Head of caudate nucleus (tissue), 42 donors: ENCODE results near the gene SEC22B.
"Not testable (repeated sequence)": the region's sequence is repeated elsewhere in the genome, so short reads cannot be mapped to it uniquely, and the experiment has no call there.

Source experiments
- DNase-seq, 42 donors: peaks; one replicate each; pipeline versions ENCODE4 v3.0.0 to v3.0.0-alpha.2; 2020 to 2021; ENCODE audit warnings: mixed read lengths in 7 of 42
- intact Hi-C: fragments of 100-400 bp; cut with DNase I; formaldehyde crosslinking; loops from one replicate; pipeline ENCODE4 v1.15.0; 2022

The SEC22B gene

DNA sequence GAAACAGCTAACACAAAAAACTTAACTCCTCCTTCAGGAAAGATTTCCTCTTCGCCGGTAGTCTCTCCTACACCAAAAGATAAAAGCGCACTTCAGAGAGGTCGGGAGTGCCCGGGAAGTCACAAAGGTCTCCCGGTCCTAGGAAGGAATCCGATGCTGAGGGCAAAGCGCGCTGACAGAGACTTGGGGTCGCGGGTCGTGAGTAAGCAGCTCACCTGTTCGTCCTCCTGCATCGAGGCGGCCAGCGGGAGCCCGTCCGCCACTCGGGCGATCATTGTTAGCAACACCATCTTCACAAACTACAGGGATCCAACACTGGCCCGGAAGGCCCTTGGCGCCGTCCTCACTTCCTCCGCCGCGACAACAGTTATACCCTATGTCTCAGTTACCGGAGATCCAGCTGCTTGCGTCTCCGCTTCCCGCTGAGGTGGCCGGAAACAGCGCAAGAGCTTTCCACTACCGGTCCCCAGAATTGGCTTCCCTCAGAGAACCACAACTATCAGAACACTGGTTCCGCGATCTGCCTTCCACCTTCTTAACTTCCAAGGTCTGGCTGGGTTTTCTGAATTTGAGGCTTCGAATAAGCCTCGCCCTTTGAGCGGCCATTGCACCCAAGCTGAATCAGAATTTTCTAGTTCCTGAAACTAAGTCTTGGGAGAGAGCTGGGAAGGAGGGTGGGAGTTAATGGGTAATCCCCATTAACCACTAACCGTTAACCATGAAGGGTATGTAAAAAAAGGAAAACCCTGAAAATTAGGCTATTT lies at the start of gene SEC22B:
Gene SEC22B, minus strand, starts transcription at position 429 of the 764 bp plus-strand sequence. Its CDS starts 139 bp downstream, at position 290.
- peak; percentile 80 to 95 (median 90) for DNase-seq
- intact Hi-C loops = no loop called here

- DNase-seq, intact Hi-C loops: not testable (repeated sequence)
These were observed 41.6 kb upstream of the SEC22B start for GRCh38 chr1:120217933-120218332.

- DNase-seq = not testable (repeated sequence)
These were observed 41.0 kb upstream of the SEC22B start for GRCh38 chr1:120217175-120217929.

DNA sequence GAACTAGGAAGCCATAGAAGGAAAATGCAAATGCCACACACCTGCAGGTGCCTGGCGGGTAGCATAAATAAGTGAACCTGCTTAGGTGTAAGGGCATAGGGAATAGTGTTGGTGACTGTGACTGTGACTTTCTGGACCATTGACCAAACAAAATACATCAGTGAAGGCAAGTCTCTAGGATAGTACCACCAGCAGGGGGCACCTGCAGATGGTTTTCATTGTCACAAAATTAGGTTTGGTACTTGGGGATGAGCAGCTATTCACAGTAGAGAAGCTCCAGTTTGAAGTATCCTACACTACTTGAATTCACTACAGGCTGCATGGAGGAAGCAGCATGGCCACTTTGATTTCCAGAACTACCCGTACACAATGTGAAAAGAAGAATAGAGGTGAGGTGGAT lies 37.3 kb upstream of the SEC22B start:
- DNase-seq, intact Hi-C loops: not testable (repeated sequence)

More at GRCh38 chr1:120217175-120217929, 41.0 kb upstream of the SEC22B start:
- intact Hi-C loops = not testable (repeated sequence)

DNA sequence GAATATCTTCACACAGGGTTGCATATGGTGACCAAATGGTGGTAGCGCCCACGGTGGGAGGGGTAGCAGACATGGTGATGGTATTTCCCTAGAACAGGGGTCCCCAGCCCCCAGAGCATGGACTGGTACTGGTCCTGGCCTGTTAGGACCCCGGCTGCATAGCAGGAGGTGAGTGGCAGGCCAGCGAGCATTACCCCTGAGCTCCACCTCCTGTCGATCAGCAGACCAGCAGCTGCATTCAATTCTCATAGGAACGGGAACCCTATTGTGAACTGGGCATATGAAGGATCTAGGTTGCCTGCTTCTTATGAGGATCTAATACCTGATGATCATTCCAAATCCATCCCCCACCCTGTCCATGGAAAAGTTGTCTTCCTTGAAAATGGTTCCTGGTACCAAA lies 34.4 kb upstream of the SEC22B start:
- DNase-seq, intact Hi-C loops: not testable (repeated sequence)

DNA sequence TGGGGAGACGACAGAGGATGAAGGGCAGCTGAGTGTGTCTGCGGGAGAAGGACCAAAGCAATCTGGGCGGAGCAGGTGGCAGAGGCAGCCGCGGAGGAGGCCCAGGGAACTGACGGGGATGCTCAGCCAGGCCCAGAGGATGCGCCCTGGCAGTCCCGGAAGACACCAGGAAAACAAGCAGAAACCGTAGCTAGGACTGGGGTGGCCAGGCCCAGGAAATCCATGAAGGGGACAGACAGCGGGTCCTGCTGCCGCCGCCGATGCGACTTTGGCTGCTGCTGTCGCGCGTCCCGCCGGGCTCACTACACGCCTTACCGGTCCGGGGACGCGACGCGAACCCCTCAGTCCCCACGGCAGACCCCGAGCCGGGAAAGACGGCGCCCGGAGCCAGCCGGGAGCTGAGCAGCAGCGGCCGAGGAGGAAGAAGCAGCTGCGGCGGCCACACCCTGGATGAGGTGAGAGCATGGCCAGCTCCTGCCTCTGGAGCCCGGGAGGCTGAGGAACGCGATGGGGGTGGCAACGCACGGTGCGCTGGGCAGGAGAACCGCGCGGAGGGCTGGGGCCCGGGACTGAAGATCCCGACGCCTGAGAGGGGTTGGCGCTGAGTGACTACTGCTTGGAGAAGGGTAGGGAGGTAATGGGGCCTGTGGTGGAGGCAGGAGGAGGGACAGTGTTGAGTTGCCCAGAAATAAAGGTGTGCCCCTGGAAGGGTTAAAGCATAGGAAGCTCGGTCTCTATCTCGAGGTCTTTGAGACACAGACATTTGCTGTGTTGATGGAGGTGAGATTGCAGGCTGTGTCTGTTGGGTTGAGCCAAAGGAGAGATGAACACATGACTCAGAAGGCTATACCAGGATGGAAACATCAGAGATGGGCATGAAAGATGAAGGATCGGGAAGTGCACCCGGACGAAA lies 20.8 kb upstream of the SEC22B start:
- peak in 41 of 42 donors; percentile 1 to 68 (median 29) for DNase-seq
- intact Hi-C loops = not testable (repeated sequence)

GRCh38 chr1:120188626-120189025 lies 12.3 kb upstream of the SEC22B start:
- DNase-seq, intact Hi-C loops: not testable (repeated sequence)

DNA sequence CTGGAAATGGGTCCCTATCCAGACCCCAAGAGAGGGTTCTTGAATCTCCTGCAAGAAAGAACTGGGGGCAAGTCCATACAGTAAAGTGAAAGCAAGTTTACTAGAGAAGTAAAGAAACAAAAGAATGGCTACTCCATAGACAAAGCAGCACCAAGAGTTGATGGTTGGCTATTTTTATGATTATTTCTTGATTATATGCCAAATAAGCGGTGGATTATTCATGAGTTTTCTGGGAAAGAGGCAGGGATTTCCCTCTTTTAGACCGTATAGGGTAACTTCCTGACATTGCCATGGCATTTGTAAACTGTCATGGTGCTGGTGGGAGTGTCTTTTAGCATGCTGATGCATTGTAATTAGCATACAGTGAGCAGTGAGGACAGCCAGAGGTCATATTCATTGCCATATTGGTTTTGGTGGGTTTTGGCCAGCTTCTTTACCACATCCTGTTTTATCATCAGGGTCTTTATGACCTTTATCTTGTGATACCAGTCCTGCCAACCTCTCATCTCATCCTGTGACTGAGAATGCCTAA lies 5.9 kb upstream of the SEC22B start:
- intact Hi-C loops = not testable (repeated sequence)

GRCh38 chr1:120179811-120180690 lies 3.7 kb upstream of the SEC22B start:
- intact Hi-C loops = not testable (repeated sequence)
- peak in 1 of 42 donors; percentile 33 for DNase-seq

More for the DNA sequence above, 5.9 kb upstream of the SEC22B start:
- DNase-seq = not testable (repeated sequence)

GRCh38 chr1:120178799-120179756 lies 2.8 kb upstream of the SEC22B start:
- no peak for DNase-seq

GRCh38 chr1:120178058-120178457 lies 1.7 kb upstream of the SEC22B start:
- intact Hi-C loops, DNase-seq: not testable (repeated sequence)

More at GRCh38 chr1:120178799-120179756, 2.8 kb upstream of the SEC22B start:
- intact Hi-C loops = no loop called here

DNA sequence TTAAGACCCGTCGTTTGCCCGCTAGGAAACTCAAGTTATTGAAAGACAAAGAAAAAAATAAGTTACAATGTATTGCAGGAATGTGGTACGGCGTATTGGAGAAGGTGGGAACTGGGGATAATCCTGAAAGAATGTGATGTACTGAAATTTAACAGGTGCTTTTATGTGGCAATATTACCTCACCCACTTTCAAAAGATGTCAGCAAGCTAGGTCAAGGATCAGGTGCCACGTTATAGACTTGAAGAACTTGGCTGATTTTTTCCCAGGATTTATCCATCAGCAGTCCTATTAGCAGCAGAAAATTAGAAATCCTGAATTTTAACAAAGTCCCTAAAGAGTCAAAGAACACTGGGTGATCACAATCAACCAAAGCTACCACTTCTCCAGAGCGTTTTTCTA lies 632 bp downstream of the SEC22B start:
- DNase-seq, intact Hi-C loops: not testable (repeated sequence)

DNA sequence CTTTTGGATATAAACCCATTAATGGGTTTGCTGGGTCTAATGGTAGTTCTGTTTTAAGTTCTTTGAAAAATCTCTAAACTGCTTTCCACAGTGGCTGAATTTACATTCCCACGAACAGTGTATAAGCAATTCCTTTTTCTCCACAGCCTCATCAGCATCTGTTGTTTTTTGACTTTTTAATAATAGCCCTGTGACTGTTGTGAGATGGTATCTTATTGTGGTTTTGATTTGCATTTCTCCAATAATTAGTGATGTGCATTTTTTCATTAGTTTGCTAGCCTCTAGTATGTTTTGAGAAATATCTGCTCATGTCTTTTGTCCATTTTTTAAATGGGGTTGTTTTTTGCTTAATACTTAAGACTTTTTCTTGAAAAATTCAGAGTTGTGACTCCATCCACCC lies 11.6 kb downstream of the SEC22B start:
- intact Hi-C loops, DNase-seq: not testable (repeated sequence)

- DNase-seq, intact Hi-C loops: not testable (repeated sequence)
These were observed 14.3 kb downstream of the SEC22B start for GRCh38 chr1:120162015-120162414.

DNA sequence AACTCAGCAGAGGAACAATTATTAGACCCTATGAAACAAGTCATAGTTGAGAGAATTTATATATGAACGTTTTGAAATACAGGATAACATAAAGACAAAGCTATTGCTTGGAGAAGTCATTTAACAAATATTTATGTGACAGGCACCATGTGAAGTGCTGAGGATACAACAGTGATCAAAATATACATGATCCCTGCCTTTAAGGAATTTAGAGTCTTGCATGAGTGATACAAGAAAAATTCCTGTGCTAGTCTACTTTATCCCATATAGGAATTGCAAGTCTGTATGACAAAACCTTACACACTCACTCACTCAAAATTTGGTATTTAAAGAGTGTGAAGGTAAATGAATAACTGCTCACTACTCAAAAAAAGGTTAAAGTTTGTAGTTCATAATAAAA lies 17.8 kb downstream of the SEC22B start:
- DNase-seq, intact Hi-C loops: not testable (repeated sequence)

DNA sequence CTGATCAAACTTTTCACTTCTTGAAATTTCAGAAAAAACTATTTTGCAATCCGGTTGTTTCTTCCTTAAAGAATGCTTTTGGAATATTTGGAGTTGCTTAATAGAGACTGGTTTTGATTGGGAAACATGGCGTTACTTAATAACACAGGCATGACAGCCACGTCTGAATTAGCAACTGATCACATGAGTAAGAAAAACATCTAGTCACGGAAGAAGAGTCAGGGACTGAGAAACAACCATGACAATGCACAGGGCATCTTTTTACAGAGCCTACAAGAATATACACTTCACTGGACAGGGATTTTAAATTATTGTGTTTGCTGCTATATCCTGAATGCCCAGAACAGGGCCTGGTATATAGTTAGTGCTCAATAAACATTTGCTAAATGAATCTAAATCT lies 18.2 kb downstream of the SEC22B start:
- DNase-seq, intact Hi-C loops: not testable (repeated sequence)
